HCT116 (cell line): ENCODE measurements around the gene PTPN18. TPM values are rescaled to one million over a fixed set of nuclear protein-coding genes. Genes with fewer than 3 reads are reported as not detected.

Experiments
- ATAC-seq: fragments of 200-7000 bp; cut with Tn5 transposase; 2 replicates; pipeline ENCODE4 v1.9.1; 2020; ENCODE audit warnings: mild to moderate bottlenecking, moderate library complexity
- BruUV-seq: library from RNA; stranded (reverse); fragments of 400-500 nt; replicated peaks from 2 replicates; lab custom pipeline; 2021; lab: Mats Ljungman, UMichigan
- CTCF ChIA-PET: fragments of 300-600 bp; sonication (Branson Sonifier 250); formaldehyde crosslinking; loops from one replicate; lab custom pipeline; 2021; ENCODE audit warnings: antibody characterized with exemption; lab: Charles Lee
- POLR2A ChIA-PET: fragments of 300-600, 350-600 bp; sonication (Branson Sonifier 250); formaldehyde crosslinking; loops from one replicate; lab custom pipeline; 2021; ENCODE audit warnings: antibody characterized with exemption; lab: Charles Lee
- RAD21 ChIA-PET, 2 experiments: fragments of 300-600 bp; sonication (Branson Sonifier 250); formaldehyde crosslinking; loops; one replicate each; lab custom pipeline; 2023; ENCODE audit warnings: low total read pairs in 2 of 2; ENCODE audit not compliant: uncharacterized antibody in 2 of 2, unreplicated experiment in 2 of 2, low non-redundant PET in 1 of 2; lab: Charles Lee
- DNase-seq: peaks from one replicate; pipeline ENCODE4 v3.0.0-alpha.2; 2010; ENCODE audit warnings: low read depth, low spot score
- H2AFZ ChIP-seq: fragments of 200-600 bp; shearing (Covaris generic), sonication (generic); 2 replicates; pipeline ENCODE4 v1.6.1; 2017; ENCODE audit warnings: low read depth, mixed run types, mixed read lengths, antibody characterized with exemption, low read length; ENCODE audit not compliant: poor library complexity, severe bottlenecking
- H3K27ac ChIP-seq: 2 replicates; pipeline ENCODE4 v1.5.1; 2012; ENCODE audit warnings: low read depth, low read length
- H3K27me3 ChIP-seq: fragments of 200-600 bp; sonication (generic); 2 replicates; pipeline ENCODE4 v1.6.1; 2016; ENCODE audit warnings: mixed run types, low read length, mixed read lengths; ENCODE audit not compliant: insufficient read depth
- H3K36me3 ChIP-seq, 2 experiments: fragments of 200-500 bp in 1 of 2; fragments of 200-600 bp in 1 of 2; sonication (Bioruptor generic) in 1 of 2; sonication (generic) in 1 of 2; 2 replicates each; pipeline versions ENCODE4 v1.5.1 to v1.6.1; 2014 to 2016; ENCODE audit warnings: low read length in 2 of 2, inconsistent platforms in 1 of 2, mixed read lengths in 1 of 2, mixed run types in 1 of 2; ENCODE audit not compliant: insufficient read depth in 2 of 2, control insufficient read depth in 1 of 2
- H3K4me1 ChIP-seq, 2 experiments: fragments of 200-600 bp in 1 of 2; sonication (generic) in 1 of 2; 2 replicates each; pipeline versions ENCODE4 v1.5.1 to v1.6.1; 2012 to 2017; ENCODE audit warnings: low read length in 2 of 2, inconsistent platforms in 1 of 2, mild to moderate bottlenecking in 1 of 2, mixed read lengths in 1 of 2, mixed run types in 1 of 2, moderate library complexity in 1 of 2; ENCODE audit not compliant: insufficient read depth in 2 of 2, control insufficient read depth in 1 of 2
- H3K4me2 ChIP-seq: fragments of 200-600 bp; sonication (generic); 2 replicates; pipeline ENCODE4 v1.6.1; 2017; ENCODE audit warnings: mixed run types, low read length, mixed read lengths
- H3K4me3 ChIP-seq, 2 experiments: fragments of 200-600 bp in 1 of 2; sonication (generic) in 1 of 2; replicated peaks in 1 of 2; 2 replicates each; pipeline ENCODE4 v1.5.1; 2011 to 2016; ENCODE audit warnings: low read length in 2 of 2, control low read depth in 1 of 2, low read depth in 1 of 2, mild to moderate bottlenecking in 1 of 2, mixed read lengths in 1 of 2, mixed run types in 1 of 2
- H3K79me2 ChIP-seq: fragments of 200-600 bp; sonication (generic); 2 replicates; pipeline ENCODE4 v1.6.1; 2017; ENCODE audit warnings: mild to moderate bottlenecking, mixed run types, low read length, moderate library complexity, mixed read lengths; ENCODE audit not compliant: insufficient read depth
- H3K9ac ChIP-seq: fragments of 200-600 bp; sonication (generic); 2 replicates; pipeline ENCODE4 v1.6.1; 2016; ENCODE audit warnings: low read length, mixed read lengths
- H3K9me2 ChIP-seq: fragments of 200-600 bp; sonication (generic), shearing (Covaris generic); 2 replicates; pipeline ENCODE4 v1.6.1; 2017; ENCODE audit warnings: mixed run types, mild to moderate bottlenecking, moderate library complexity; ENCODE audit not compliant: insufficient read depth
- H3K9me3 ChIP-seq, 2 experiments: fragments of 200-500 bp in 1 of 2; fragments of 200-600 bp in 1 of 2; sonication (Bioruptor generic) in 1 of 2; sonication (generic) in 1 of 2; 2 replicates each; pipeline ENCODE4 v1.6.1; 2014 to 2017; ENCODE audit warnings: low read length in 2 of 2, mixed read lengths in 2 of 2, inconsistent platforms in 1 of 2, low read depth in 1 of 2, mild to moderate bottlenecking in 1 of 2, mixed run types in 1 of 2, moderate library complexity in 1 of 2; ENCODE audit not compliant: control insufficient read depth in 1 of 2, insufficient read depth in 1 of 2
- H4K20me1 ChIP-seq: fragments of 200-600 bp; sonication (generic), shearing (Covaris generic); 2 replicates; pipeline ENCODE4 v1.6.1; 2017; ENCODE audit warnings: mixed run types, mild to moderate bottlenecking, moderate library complexity; ENCODE audit not compliant: insufficient read depth
- ATF3 ChIP-seq: IDR thresholded peaks from 2 replicates; pipeline ENCODE4 v1.6.1; 2012
- CBX3 ChIP-seq: IDR thresholded peaks from 2 replicates; pipeline ENCODE4 v1.6.1; 2012; ENCODE audit warnings: low read depth
- CEBPB ChIP-seq: IDR thresholded peaks from 2 replicates; pipeline ENCODE4 v1.6.1; 2012; ENCODE audit warnings: low read depth
- CTCF ChIP-seq, 3 experiments: fragments of 200-600 bp in 1 of 3; sonication (generic) in 1 of 3; IDR thresholded peaks in 2 of 3; conservative IDR thresholded peaks in 1 of 3; 2 replicates each; pipeline ENCODE4 v1.5.1; 2012 to 2017; ENCODE audit warnings: low read depth in 2 of 3, low read length in 2 of 3, antibody characterized with exemption in 1 of 3, borderline replicate concordance in 1 of 3, control low read depth in 1 of 3, mild to moderate bottlenecking in 1 of 3, mixed read lengths in 1 of 3, mixed run types in 1 of 3, moderate library complexity in 1 of 3; ENCODE audit not compliant: insufficient read depth in 1 of 3
- EGR1 ChIP-seq: IDR thresholded peaks from 2 replicates; pipeline ENCODE4 v1.6.1; 2012; ENCODE audit warnings: low read depth
- EZH2 ChIP-seq: fragments of 200-600 bp; sonication (generic); IDR thresholded peaks from 2 replicates; pipeline ENCODE4 v1.6.1; 2017; ENCODE audit warnings: antibody characterized with exemption, mixed run types
- EZH2phosphoT487 ChIP-seq: fragments of 200-600 bp; IDR thresholded peaks from 2 replicates; pipeline ENCODE4 v1.6.1; 2018; ENCODE audit warnings: antibody characterized with exemption, borderline replicate concordance
- FOSL1 ChIP-seq: IDR thresholded peaks from 2 replicates; pipeline ENCODE4 v1.6.1; 2012; ENCODE audit warnings: low read depth
- MAX ChIP-seq: IDR thresholded peaks from 2 replicates; pipeline ENCODE4 v1.6.1; 2012
- POLR2A ChIP-seq: IDR thresholded peaks from 2 replicates; pipeline ENCODE4 v1.7.0; 2011; ENCODE audit warnings: borderline replicate concordance; ENCODE audit not compliant: insufficient read depth, insufficient read length; ENCODE audit errors: extremely low read depth
- POLR2AphosphoS5 ChIP-seq: IDR thresholded peaks from 2 replicates; pipeline ENCODE4 v1.6.1; 2011; ENCODE audit warnings: mild to moderate bottlenecking, low read depth, low read length, moderate library complexity
- RAD21 ChIP-seq: IDR thresholded peaks from 2 replicates; pipeline ENCODE4 v1.6.1; 2012; ENCODE audit warnings: low read depth, mild to moderate bottlenecking
- SP1 ChIP-seq: IDR thresholded peaks from 2 replicates; pipeline ENCODE4 v1.6.1; 2012; ENCODE audit warnings: low read depth
- SRF ChIP-seq: IDR thresholded peaks from 2 replicates; pipeline ENCODE4 v1.6.1; 2012; ENCODE audit warnings: low read depth
- YY1 ChIP-seq: IDR thresholded peaks from 2 replicates; pipeline ENCODE4 v1.6.1; 2011; ENCODE audit warnings: low read length, low read depth, moderate library complexity, mild to moderate bottlenecking; ENCODE audit not compliant: insufficient replicate concordance; ENCODE audit errors: extremely low read depth
- ZBTB33 ChIP-seq: IDR thresholded peaks from 2 replicates; pipeline ENCODE4 v1.6.1; 2011; ENCODE audit warnings: mild to moderate bottlenecking, low read length, moderate library complexity; ENCODE audit not compliant: insufficient replicate concordance; ENCODE audit errors: extremely low read depth
- ZFX ChIP-seq: fragments of 450-650 bp; IDR thresholded peaks from 2 replicates; pipeline ENCODE4 v1.6.1; 2017
- ZNF274 ChIP-seq: fragments of 200-500 bp; sonication (Bioruptor generic); IDR thresholded peaks from 2 replicates; pipeline ENCODE4 v1.6.1; 2014; ENCODE audit warnings: mild to moderate bottlenecking, low read depth, low read length, inconsistent platforms
- intact Hi-C: fragments of 100-400 bp; cut with micrococcal nuclease; formaldehyde crosslinking; loops from 2 replicates; pipeline ENCODE4 v1.10.0; 2022
- total RNA-seq: library from RNA; stranded (reverse); gene quantifications from one replicate; pipeline ENCODE4 v1.2.1, GENCODE V29; 2021; ENCODE audit not compliant: unreplicated experiment
- TF ChIP-seq, protein P1 (sequence below): IDR thresholded peaks from 2 replicates; pipeline ENCODE4 v1.6.1; 2012; ENCODE audit warnings: low read depth

The PTPN18 gene
- total RNA-seq, 1 experiment from 2014 or later, result 52.4 TPM

DNA sequence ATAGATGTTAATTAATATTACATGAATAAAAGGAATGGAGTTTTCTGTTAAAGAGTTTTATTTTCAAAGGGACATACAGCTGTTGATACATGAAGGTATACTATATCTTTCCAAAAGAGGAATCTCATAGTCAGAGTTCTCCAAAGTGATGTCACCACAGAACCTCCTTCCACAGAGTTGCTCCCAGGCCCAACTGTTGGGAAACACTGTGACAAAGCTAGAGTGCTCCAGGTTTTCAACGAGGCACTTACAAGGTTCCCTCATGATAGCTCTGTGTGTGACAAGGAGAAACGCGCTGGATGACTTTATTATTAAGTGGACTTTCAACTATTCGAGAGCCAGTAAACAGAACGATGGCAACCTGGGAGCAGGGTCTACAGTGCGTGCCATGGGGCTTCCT lies 33.5 kb downstream of the PTPN18 start:
- BruUV-seq, result no TSS peak
- ATAC-seq (no peak), DNase-seq (no peak)
- H3K36me3 ChIP-seq, result no peaks in the 10 kb centered on the region
- peaks cover 14 to 27% of the 10 kb centered on the region in 2 experiments for H3K4me1 ChIP-seq
- no peak overlapping the region for H3K27ac ChIP-seq
- H3K4me2 ChIP-seq, result no peak overlapping the region
- ChIA-PET RAD21 (no interaction called here), POLR2A (no interaction called here), CTCF (no interaction called here)
- no peak overlapping the region for H2AFZ ChIP-seq
- H4K20me1 ChIP-seq, result no peaks in the 10 kb centered on the region
- H3K9ac ChIP-seq, result no peak overlapping the region
- no peaks in the 10 kb centered on the region for H3K9me2 ChIP-seq
- no peak overlapping the region for H3K4me3 ChIP-seq
- intact Hi-C loops, result no loop called here
- no peaks in the 10 kb centered on the region for H3K27me3 ChIP-seq
- H3K9me3 ChIP-seq, result no peaks in the 10 kb centered on the region
- TF ChIP-seq EZH2phosphoT487 (no peak), ATF3 (no peak), ZFX (no peak), POLR2A (no peak), SRF (no peak), EGR1 (no peak), CTCF (IDR thresholded peaks at IDR 0.05 in 2 of 3, conservative IDR thresholded peaks at IDR 0.05 in 1 of 3; ENCODE audit: borderline replicate concordance in 1 of 3, insufficient read depth in 1 of 3, low read depth in 2 of 3, low read length in 2 of 3) (no peak), ZNF274 (no peak), MAX (no peak), CBX3 (no peak), FOSL1 (no peak), POLR2AphosphoS5 (no peak), EZH2 (no peak), CEBPB (no peak), YY1 (no peak), SP1 (no peak), ZBTB33 (no peak), RAD21 (no peak)
- TF ChIP-seq, protein P1, sequence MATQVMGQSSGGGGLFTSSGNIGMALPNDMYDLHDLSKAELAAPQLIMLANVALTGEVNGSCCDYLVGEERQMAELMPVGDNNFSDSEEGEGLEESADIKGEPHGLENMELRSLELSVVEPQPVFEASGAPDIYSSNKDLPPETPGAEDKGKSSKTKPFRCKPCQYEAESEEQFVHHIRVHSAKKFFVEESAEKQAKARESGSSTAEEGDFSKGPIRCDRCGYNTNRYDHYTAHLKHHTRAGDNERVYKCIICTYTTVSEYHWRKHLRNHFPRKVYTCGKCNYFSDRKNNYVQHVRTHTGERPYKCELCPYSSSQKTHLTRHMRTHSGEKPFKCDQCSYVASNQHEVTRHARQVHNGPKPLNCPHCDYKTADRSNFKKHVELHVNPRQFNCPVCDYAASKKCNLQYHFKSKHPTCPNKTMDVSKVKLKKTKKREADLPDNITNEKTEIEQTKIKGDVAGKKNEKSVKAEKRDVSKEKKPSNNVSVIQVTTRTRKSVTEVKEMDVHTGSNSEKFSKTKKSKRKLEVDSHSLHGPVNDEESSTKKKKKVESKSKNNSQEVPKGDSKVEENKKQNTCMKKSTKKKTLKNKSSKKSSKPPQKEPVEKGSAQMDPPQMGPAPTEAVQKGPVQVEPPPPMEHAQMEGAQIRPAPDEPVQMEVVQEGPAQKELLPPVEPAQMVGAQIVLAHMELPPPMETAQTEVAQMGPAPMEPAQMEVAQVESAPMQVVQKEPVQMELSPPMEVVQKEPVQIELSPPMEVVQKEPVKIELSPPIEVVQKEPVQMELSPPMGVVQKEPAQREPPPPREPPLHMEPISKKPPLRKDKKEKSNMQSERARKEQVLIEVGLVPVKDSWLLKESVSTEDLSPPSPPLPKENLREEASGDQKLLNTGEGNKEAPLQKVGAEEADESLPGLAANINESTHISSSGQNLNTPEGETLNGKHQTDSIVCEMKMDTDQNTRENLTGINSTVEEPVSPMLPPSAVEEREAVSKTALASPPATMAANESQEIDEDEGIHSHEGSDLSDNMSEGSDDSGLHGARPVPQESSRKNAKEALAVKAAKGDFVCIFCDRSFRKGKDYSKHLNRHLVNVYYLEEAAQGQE, result no peak
- no peaks in the 10 kb centered on the region for H3K79me2 ChIP-seq
